GM12878 (cell line): Measurements from ENCODE around the gene METAP2. TPM values are rescaled to one million over a fixed set of nuclear protein-coding genes. Genes with fewer than 3 reads are reported as not detected.

Source experiments
- BACH1 ChIP-seq: fragments of 450-650 bp; IDR thresholded peaks from 2 replicates; pipeline ENCODE4 v1.6.1; 2017; ENCODE audit warnings: mild to moderate bottlenecking, borderline replicate concordance
- CBFB ChIP-seq: IDR thresholded peaks from 2 replicates; pipeline ENCODE4 v1.6.1; 2016; ENCODE audit warnings: antibody characterized with exemption, low read depth
- CHD2 ChIP-seq: IDR thresholded peaks from 2 replicates; pipeline ENCODE4 v1.6.1; 2011; ENCODE audit warnings: low read depth, low read length, improper control_type of control experiment, borderline replicate concordance
- CREB1 ChIP-seq: IDR thresholded peaks from 2 replicates; pipeline ENCODE4 v1.6.1; 2012; ENCODE audit warnings: low read depth, mild to moderate bottlenecking, inconsistent platforms
- CREM ChIP-seq: IDR thresholded peaks from 2 replicates; pipeline ENCODE4 v1.6.1; 2014; ENCODE audit warnings: antibody characterized with exemption, low read depth
- HDGF ChIP-seq: fragments of 450-650 bp; IDR thresholded peaks from 2 replicates; pipeline ENCODE4 v1.6.1; 2016; ENCODE audit warnings: antibody characterized with exemption
- IKZF2 ChIP-seq, 2 experiments: fragments of 450-650 bp; IDR thresholded peaks; 2 replicates each; pipeline ENCODE4 v1.6.1; 2017; ENCODE audit warnings: mild to moderate bottlenecking in 2 of 2, moderate library complexity in 2 of 2
- IRF4 ChIP-seq: IDR thresholded peaks from 2 replicates; pipeline ENCODE4 v1.6.1; 2011; ENCODE audit warnings: low read depth, low read length
- MXI1 ChIP-seq: fragments of 150-350 bp; IDR thresholded peaks from 2 replicates; pipeline ENCODE4 v1.6.1; 2011; ENCODE audit warnings: low read depth, mild to moderate bottlenecking, inconsistent platforms, low read length, improper control_type of control experiment
- MYC ChIP-seq: IDR thresholded peaks from 2 replicates; pipeline ENCODE4 v1.6.1; 2011; ENCODE audit warnings: mild to moderate bottlenecking, low read length, moderate library complexity, inconsistent platforms; ENCODE audit not compliant: insufficient read depth, insufficient replicate concordance, insufficient read length, severe bottlenecking
- NFIC ChIP-seq: IDR thresholded peaks from 2 replicates; pipeline ENCODE4 v1.6.1; 2012; ENCODE audit warnings: low read depth, mild to moderate bottlenecking, inconsistent platforms, low read length, moderate library complexity
- NFXL1 ChIP-seq: fragments of 450-650 bp; IDR thresholded peaks from 2 replicates; pipeline ENCODE4 v1.6.1; 2017; ENCODE audit warnings: antibody characterized with exemption, mild to moderate bottlenecking, borderline replicate concordance
- NR2C1 ChIP-seq: fragments of 450-650 bp; IDR thresholded peaks from 2 replicates; pipeline ENCODE4 v1.6.1; 2017; ENCODE audit warnings: antibody characterized with exemption, mild to moderate bottlenecking, moderate library complexity
- PAX5 ChIP-seq: IDR thresholded peaks from 2 replicates; pipeline ENCODE4 v1.6.1; 2011; ENCODE audit warnings: low read depth, low read length, borderline replicate concordance
- PML ChIP-seq: IDR thresholded peaks from 2 replicates; pipeline ENCODE4 v1.6.1; 2012; ENCODE audit warnings: low read length, inconsistent platforms
- POLR2A ChIP-seq: IDR thresholded peaks from 2 replicates; pipeline ENCODE4 v1.6.1; 2011; ENCODE audit warnings: low read depth, mild to moderate bottlenecking, low read length
- POLR2AphosphoS2 ChIP-seq: IDR thresholded peaks from 2 replicates; pipeline ENCODE4 v1.6.1; 2011; ENCODE audit warnings: low read depth, mild to moderate bottlenecking, low read length, improper control_type of control experiment, moderate library complexity
- SP1 ChIP-seq: IDR thresholded peaks from one replicate; pipeline ENCODE4 v1.6.1; 2011; ENCODE audit warnings: low read depth, low read length
- STAT1 ChIP-seq: fragments of 450-650 bp; conservative IDR thresholded peaks from 2 replicates; pipeline ENCODE4 v1.6.1; 2014; ENCODE audit warnings: antibody characterized with exemption, mild to moderate bottlenecking
- TAF1 ChIP-seq: IDR thresholded peaks from 2 replicates; pipeline ENCODE4 v1.6.1; 2011; ENCODE audit warnings: mild to moderate bottlenecking, low read depth, low read length, borderline replicate concordance
- TCF12 ChIP-seq: IDR thresholded peaks from 2 replicates; pipeline ENCODE4 v1.6.1; 2011; ENCODE audit warnings: low read depth, mild to moderate bottlenecking, low read length
- TCF7 ChIP-seq: IDR thresholded peaks from 2 replicates; pipeline ENCODE4 v1.6.1; 2014; ENCODE audit warnings: antibody characterized with exemption, borderline replicate concordance
- WRNIP1 ChIP-seq: IDR thresholded peaks from 2 replicates; pipeline ENCODE4 v1.6.1; 2011; ENCODE audit warnings: low read depth, low read length, improper control_type of control experiment, borderline replicate concordance
- ZNF24 ChIP-seq: fragments of 450-650 bp; IDR thresholded peaks from 2 replicates; pipeline ENCODE4 v1.6.1; 2017; ENCODE audit warnings: antibody characterized with exemption, mild to moderate bottlenecking
- ZSCAN29 ChIP-seq: fragments of 450-650 bp; IDR thresholded peaks from 2 replicates; pipeline ENCODE4 v1.6.1; 2017; ENCODE audit warnings: mild to moderate bottlenecking, moderate library complexity
- polyA plus RNA-seq, 11 experiments: library from polyadenylated mRNA; depleted of rRNA in 4 of 11; unstranded in 6 of 11; stranded (reverse) in 5 of 11; fragments of >200 nt; fragmentation: Nextera tagmentation in 4 of 11; fragmentation: Illumina TruSeq in 1 of 11; extraction: Ambion mirVana in 4 of 11; extraction: Trizol in 1 of 11; gene quantifications; 1 replicate in 1 of 11; 2 replicates in 10 of 11; pipeline versions ENCODE4 v1.2.1 to v1.2.3, GENCODE V29; 2011 to 2016; ENCODE audit warnings: inconsistent platforms in 2 of 11, missing spikeins in 2 of 11, low read depth in 1 of 11
- total RNA-seq, 4 experiments: library from RNA; depleted of rRNA in 3 of 4; stranded (reverse); fragments of >200 nt in 3 of 4; fragmentation: Illumina TruSeq in 1 of 4; extraction: Trizol in 1 of 4; gene quantifications; 2 replicates each; pipeline versions ENCODE4 v1.2.1 to v1.2.3, GENCODE V29; 2013 to 2021
- TF ChIP-seq, protein P1 (sequence below): fragments of 450-650 bp; conservative IDR thresholded peaks from 2 replicates; pipeline ENCODE4 v1.6.1; 2017; ENCODE audit warnings: mild to moderate bottlenecking, moderate library complexity
- TF ChIP-seq, protein P2 (sequence below): IDR thresholded peaks from 2 replicates; pipeline ENCODE4 v1.6.1; 2012; ENCODE audit warnings: low read depth, low read length, improper control_type of control experiment
- TF ChIP-seq, protein P3 (sequence below): fragments of 450-650 bp; IDR thresholded peaks from 2 replicates; pipeline ENCODE4 v1.6.1; 2014; ENCODE audit warnings: mild to moderate bottlenecking
- TF ChIP-seq, protein P4 (sequence below): IDR thresholded peaks from 2 replicates; pipeline ENCODE4 v1.6.1; 2012; ENCODE audit warnings: low read depth, low read length, improper control_type of control experiment

The METAP2 gene
- total and polyA plus RNA-seq, 10 of the 15 experiments (the other 5 are each of a cell fraction or from before 2014, with no cell fraction given) = 50.7 to 132 (median 73.9) TPM

DNA sequence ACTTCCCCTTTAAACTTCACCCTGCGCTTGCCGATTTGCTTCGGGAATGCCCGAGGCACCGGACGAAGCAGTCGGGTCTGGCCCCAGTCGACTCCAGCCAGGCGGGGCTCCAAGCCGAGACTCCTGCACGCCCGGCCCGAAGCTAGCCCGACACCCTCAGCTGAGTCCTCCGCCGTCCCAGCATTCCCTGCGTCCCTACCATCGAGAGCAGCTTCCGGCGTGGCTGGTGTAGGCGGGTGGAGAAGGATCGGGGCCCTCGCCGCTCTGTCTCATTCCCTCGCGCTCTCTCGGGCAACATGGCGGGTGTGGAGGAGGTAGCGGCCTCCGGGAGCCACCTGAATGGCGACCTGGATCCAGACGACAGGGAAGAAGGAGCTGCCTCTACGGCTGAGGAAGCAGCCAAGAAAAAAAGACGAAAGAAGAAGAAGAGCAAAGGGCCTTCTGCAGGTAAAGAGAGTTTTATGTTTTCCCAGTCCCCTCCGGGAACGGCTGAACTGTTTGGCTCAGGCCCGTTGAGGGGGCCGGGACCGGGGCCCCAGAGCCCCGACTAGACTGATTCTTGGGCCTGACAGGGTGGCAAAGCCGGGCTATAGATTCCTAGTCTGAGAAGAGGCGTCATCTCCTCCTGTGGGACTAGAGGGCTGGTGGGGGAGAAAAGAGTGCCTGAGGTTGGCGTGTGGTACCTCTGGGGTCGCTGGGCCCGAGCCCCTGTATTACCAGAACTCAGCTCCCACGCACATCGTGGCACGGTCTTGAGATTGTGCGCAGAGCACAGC lies at the start of gene METAP2 (continued):
- TF ChIP-seq TCF7 (0 out of 2 replicates have a peak, but pooled peaks have one; percentile 15), BACH1 (0 out of 2 replicates have a peak, but pooled peaks have one; percentile 15), ZSCAN29 (no peak), PAX5 (peak; percentile 39; the same call in 1 of the 2 replicates), TAF1 (peak; percentile 100), MYC (peak; percentile 51), IRF4 (0 out of 2 replicates have a peak, but pooled peaks have one; percentile 11), POLR2A (peak; percentile 99), MXI1 (peak; percentile 60), IKZF2 (IDR thresholded peaks at IDR 0.05) (peak; percentile 48 to 50; a peak in 3 of 4 replicates), CBFB (peak; percentile 77; the same call in 1 of the 2 replicates), STAT1 (no peak), PML (peak; percentile 98), CREB1 (peak; percentile 48; the same call in 1 of the 2 replicates), NFXL1 (no peak), ZNF24 (0 out of 2 replicates have a peak, but pooled peaks have one; percentile 22), HDGF (peak; percentile 93), NR2C1 (0 out of 2 replicates have a peak, but pooled peaks have one; percentile 14), CREM (peak; percentile 68), POLR2AphosphoS2 (peak; percentile 70; the same call in 1 of the 2 replicates), NFIC (peak; percentile 25; the same call in 1 of the 2 replicates), SP1 (peak; percentile 65), WRNIP1 (no peak), CHD2 (peak; percentile 44; the same call in 1 of the 2 replicates), TCF12 (peak; percentile 53; the same call in 1 of the 2 replicates)
- TF ChIP-seq, protein P1, sequence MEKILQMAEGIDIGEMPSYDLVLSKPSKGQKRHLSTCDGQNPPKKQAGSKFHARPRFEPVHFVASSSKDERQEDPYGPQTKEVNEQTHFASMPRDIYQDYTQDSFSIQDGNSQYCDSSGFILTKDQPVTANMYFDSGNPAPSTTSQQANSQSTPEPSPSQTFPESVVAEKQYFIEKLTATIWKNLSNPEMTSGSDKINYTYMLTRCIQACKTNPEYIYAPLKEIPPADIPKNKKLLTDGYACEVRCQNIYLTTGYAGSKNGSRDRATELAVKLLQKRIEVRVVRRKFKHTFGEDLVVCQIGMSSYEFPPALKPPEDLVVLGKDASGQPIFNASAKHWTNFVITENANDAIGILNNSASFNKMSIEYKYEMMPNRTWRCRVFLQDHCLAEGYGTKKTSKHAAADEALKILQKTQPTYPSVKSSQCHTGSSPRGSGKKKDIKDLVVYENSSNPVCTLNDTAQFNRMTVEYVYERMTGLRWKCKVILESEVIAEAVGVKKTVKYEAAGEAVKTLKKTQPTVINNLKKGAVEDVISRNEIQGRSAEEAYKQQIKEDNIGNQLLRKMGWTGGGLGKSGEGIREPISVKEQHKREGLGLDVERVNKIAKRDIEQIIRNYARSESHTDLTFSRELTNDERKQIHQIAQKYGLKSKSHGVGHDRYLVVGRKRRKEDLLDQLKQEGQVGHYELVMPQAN = 0 out of 2 replicates have a peak, but pooled peaks have one; percentile 1
- TF ChIP-seq, protein P2, sequence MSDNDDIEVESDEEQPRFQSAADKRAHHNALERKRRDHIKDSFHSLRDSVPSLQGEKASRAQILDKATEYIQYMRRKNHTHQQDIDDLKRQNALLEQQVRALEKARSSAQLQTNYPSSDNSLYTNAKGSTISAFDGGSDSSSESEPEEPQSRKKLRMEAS = peak; percentile 54
- TF ChIP-seq, protein P3, sequence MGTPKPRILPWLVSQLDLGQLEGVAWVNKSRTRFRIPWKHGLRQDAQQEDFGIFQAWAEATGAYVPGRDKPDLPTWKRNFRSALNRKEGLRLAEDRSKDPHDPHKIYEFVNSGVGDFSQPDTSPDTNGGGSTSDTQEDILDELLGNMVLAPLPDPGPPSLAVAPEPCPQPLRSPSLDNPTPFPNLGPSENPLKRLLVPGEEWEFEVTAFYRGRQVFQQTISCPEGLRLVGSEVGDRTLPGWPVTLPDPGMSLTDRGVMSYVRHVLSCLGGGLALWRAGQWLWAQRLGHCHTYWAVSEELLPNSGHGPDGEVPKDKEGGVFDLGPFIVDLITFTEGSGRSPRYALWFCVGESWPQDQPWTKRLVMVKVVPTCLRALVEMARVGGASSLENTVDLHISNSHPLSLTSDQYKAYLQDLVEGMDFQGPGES = no peak
- TF ChIP-seq, protein P4, sequence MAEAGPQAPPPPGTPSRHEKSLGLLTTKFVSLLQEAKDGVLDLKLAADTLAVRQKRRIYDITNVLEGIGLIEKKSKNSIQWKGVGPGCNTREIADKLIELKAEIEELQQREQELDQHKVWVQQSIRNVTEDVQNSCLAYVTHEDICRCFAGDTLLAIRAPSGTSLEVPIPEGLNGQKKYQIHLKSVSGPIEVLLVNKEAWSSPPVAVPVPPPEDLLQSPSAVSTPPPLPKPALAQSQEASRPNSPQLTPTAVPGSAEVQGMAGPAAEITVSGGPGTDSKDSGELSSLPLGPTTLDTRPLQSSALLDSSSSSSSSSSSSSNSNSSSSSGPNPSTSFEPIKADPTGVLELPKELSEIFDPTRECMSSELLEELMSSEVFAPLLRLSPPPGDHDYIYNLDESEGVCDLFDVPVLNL = no peak
